Right lung (tissue), 10 donors: ENCODE data around the gene BCAS3. TPM values are rescaled to one million over a fixed set of nuclear protein-coding genes. Genes with fewer than 3 reads are reported as not detected.

ENCODE experiments used
- DNase-seq, 2 donors: peaks; one replicate each; pipeline ENCODE4 v3.0.0-alpha.2; 2013
- long read RNA-seq, 8 donors: transcript quantifications; one replicate each; lab custom pipeline, GENCODE V29; 2026
- polyA plus RNA-seq, 5 donors: library from polyadenylated mRNA; unstranded; fragments of 120-200 nt; gene quantifications; one replicate each; pipeline versions ENCODE4 v1.2.1 to v1.2.3, GENCODE V29; 2013; ENCODE audit warnings: inconsistent platforms in 1 of 5, low replicate concordance in 1 of 5; ENCODE audit not compliant: insufficient read length in 5 of 5, insufficient read depth in 1 of 5

The BCAS3 gene
- polyA plus RNA-seq, result 10 to 100 TPM; 21.9 to 29.2 (median 27.8) TPM
- long read RNA-seq, donor 1, full-length matches to known transcripts, result 6 of 79 reads
- long read RNA-seq, donor 1, partial matches to known transcripts, result 13 of 79 reads
- long read RNA-seq, donor 1, other reads (novel, unspliced or antisense), result 60 of 79 reads
- long read RNA-seq, donor 2, full-length matches to known transcripts, result 4 of 4 reads
- long read RNA-seq, donor 2, partial matches to known transcripts, result 0 of 4 reads
- long read RNA-seq, donor 2, other reads (novel, unspliced or antisense), result 0 of 4 reads
- long read RNA-seq, donor 3, full-length matches to known transcripts, result 11 of 155 reads
- long read RNA-seq, donor 3, partial matches to known transcripts, result 62 of 155 reads
- long read RNA-seq, donor 3, other reads (novel, unspliced or antisense), result 82 of 155 reads
- long read RNA-seq, donor 4, full-length matches to known transcripts, result 10 of 10 reads
- long read RNA-seq, donor 4, partial matches to known transcripts, result 0 of 10 reads
- long read RNA-seq, donor 4, other reads (novel, unspliced or antisense), result 0 of 10 reads
- long read RNA-seq, donor 5, full-length matches to known transcripts, result 4 of 17 reads
- long read RNA-seq, donor 5, partial matches to known transcripts, result 5 of 17 reads
- long read RNA-seq, donor 5, other reads (novel, unspliced or antisense), result 8 of 17 reads
- long read RNA-seq, donor 6, full-length matches to known transcripts, result 4 of 23 reads
- long read RNA-seq, donor 6, partial matches to known transcripts, result 5 of 23 reads
- long read RNA-seq, donor 6, other reads (novel, unspliced or antisense), result 14 of 23 reads
- long read RNA-seq, donor 7, full-length matches to known transcripts, result 8 of 8 reads
- long read RNA-seq, donor 7, partial matches to known transcripts, result 0 of 8 reads
- long read RNA-seq, donor 7, other reads (novel, unspliced or antisense), result 0 of 8 reads
- long read RNA-seq, donor 8, partial matches to known transcripts, result 0 of 11 reads
- long read RNA-seq, donor 8, other reads (novel, unspliced or antisense), result 11 of 11 reads

- DNase-seq, result peak; percentile 97 to 98
These were observed at the start of gene BCAS3 for GRCh38 chr17:60677308-60678117. BCAS3 (plus strand) TSS chr17:60677851.

- no peak for DNase-seq
These were observed 49.3 kb upstream of the BCAS3 start for GRCh38 chr17:60628252-60628889.

- DNase-seq, result no peak
These were observed 48.5 kb upstream of the BCAS3 start for GRCh38 chr17:60629120-60629519.

DNA sequence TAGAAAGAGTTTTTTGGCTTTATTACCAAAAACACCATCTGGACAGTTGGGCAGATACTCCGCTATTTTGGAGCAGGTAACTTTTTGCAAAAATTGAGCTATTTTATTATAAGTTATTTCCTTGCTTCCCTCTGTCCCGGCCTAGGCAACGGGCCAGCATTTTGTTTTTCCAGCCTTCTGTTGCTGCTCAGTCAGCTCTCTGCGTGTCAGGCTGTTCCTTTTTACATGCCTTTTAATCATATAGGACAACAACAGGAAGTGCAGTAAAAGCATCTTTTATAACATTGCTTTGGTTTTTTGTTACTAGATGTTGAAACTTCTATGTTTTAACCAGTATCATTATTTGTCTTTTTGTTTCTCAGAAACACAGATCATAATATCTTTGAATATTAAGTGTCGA is 47.3 kb upstream of the BCAS3 start:
- DNase-seq, result peak in 1 of 2 donors; percentile 22

DNA sequence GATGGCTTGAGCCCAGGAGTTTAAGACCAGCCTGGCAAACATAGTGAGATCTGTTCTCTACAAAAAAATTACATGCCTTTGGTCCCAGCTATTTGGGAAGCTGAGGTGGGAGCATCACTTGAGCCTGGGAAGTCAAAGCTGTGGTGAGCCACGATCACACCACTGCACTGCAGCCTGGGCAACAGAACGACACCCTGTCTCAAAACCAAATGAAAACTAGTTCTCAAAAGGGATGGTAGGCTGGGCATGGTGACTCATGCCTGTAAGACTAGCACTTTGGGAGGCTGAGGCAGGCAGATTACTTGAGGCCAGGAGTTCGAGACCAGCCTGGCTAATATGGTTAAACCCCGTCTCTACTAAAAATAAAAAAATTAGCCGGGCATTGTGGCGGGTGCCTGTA is 46.5 kb upstream of the BCAS3 start:
- DNase-seq, result no peak

GRCh38 chr17:60637683-60638082 is 40.0 kb upstream of the BCAS3 start:
- DNase-seq, result no peak

- no peak for DNase-seq
These were observed 38.7 kb upstream of the BCAS3 start for GRCh38 chr17:60639019-60639330.

GRCh38 chr17:60640503-60640902 is 37.1 kb upstream of the BCAS3 start:
- DNase-seq, result no peak

DNA sequence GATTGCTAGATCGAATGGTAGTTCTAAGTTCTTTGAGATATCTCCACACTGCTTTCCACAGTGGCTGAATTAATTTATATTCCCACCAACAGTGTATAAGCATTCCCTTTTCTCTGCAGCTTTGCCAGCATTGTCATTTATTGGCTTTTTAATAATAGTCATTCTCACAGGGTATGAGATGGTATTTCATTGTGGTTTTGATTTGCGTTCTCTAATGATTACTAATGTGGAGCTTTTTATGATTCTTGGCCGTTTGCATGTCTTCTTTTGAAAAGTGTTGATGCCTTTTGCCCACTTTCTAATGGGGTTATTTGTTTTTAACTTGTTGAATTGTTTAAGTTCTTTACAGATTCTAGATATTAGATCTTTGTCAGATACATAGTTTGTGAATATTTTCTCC is 36.5 kb upstream of the BCAS3 start:
- no peak for DNase-seq

DNA sequence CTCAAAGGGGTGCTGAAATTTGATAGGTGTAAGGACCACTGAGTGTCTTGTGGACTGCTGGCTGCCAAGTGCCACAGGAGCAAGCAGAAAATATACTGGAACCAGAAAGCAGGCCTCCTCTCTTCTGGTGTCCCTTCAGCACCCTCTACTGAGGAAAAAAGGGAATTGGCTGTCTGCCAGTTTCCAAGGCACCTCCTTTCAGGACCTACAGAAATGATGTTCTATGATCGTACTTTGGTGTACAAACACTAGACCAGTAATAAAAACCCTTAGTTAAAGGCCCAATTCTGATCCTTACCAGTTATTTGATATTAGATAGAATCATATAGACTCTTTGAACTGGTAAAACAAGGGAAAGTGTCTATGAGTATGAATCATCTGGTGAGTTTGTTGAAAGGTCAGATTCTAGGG is 35.8 kb upstream of the BCAS3 start:
- DNase-seq, result peak; percentile 48 to 66

- DNase-seq, result no peak
These were observed 31.6 kb upstream of the BCAS3 start for GRCh38 chr17:60645918-60646523.

- DNase-seq, result no peak
These were observed 30.9 kb upstream of the BCAS3 start for GRCh38 chr17:60646701-60647100.

- DNase-seq, result no peak
These were observed 29.9 kb upstream of the BCAS3 start for GRCh38 chr17:60647705-60648104.

- no peak for DNase-seq
These were observed 25.0 kb upstream of the BCAS3 start for GRCh38 chr17:60652454-60653247.

DNA sequence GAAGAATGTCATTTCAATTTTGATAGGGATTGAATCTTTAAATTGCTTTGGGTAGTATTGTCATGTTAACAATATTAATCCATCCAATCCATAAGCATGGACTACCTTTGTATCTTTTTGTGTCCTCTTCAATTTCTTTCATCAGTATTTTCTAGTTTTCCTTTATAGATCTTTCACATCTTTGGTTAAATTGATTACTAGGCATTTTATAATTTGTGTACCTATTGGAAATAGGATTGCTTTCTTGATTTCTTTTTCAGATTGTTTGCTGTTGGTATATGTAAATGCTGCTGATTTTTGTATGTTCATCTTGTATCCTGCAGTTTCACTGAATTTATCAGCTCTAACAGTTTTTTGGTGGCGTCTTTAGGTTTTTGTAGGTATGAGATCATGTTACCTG is 24.1 kb upstream of the BCAS3 start:
- DNase-seq, result no peak

DNA sequence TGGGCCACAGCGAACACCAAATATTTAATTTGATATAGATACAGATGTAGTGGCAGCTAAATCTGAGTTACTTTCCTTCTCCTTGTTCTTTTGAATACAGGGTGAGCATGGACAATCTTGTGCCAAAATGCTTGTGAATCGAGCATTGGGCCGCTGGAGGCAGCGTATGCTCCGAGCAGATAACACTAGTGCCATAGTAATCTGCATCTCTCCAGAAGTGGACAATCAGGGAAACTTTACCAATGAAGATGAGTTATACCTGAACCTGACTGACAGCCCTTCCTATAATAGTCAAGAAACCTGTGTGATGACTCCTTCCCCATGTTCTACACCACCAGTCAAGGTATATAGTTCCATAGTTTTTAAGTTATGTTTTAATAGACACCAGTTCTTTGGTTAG is 21.2 kb upstream of the BCAS3 start:
- DNase-seq, result no peak

GRCh38 chr17:60659156-60659555 is 18.5 kb upstream of the BCAS3 start:
- no peak for DNase-seq

DNA sequence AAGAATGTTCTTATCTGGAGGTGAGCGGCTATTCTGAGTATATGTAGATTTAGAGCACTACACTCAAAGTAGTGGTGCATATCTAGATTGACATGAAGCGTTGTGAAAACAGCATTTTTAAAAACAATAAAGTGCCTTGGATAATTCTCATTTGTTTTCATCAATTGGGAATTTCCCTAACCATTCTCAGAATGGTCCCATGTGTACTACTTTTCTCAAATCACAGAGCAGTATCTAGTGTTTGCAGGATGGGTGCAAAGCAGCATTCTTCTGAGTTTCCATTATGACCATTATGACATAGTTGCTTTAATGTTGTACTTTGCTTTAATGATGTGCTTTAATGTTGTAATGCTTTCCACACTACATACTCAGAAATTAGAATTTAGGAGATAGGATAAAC is 16.2 kb upstream of the BCAS3 start:
- no peak for DNase-seq

GRCh38 chr17:60664022-60664421 is 13.6 kb upstream of the BCAS3 start:
- DNase-seq, result no peak

- DNase-seq, result no peak
These were observed 12.0 kb upstream of the BCAS3 start for GRCh38 chr17:60665602-60666001.
